Thoracic aorta (tissue), 2 donors: Measurements from ENCODE around the gene WDFY4. TPM values are rescaled to one million over a fixed set of nuclear protein-coding genes. Genes with fewer than 3 reads are reported as not detected.

ENCODE experiments used
- ATAC-seq: fragments of 150-250 bp; one replicate; pipeline ENCODE4 v1.8.0; 2017; ENCODE audit warnings: low read depth; ENCODE audit not compliant: insufficient number of reproducible peaks, low FRiP score
- DNase-seq: peaks from one replicate; pipeline ENCODE4 v3.0.0-alpha.2; 2020; ENCODE audit warnings: low spot score
- H3K27ac ChIP-seq, 2 donors: fragments of 200-600 bp; sonication (generic); 1 replicate in 1 of 2; 2 replicates in 1 of 2; pipeline ENCODE4 v1.5.1; 2016; ENCODE audit warnings: mild to moderate bottlenecking in 2 of 2, moderate library complexity in 2 of 2
- H3K27me3 ChIP-seq: fragments of 200-600 bp; sonication (generic); replicated peaks from 2 replicates; pipeline ENCODE4 v1.6.0; 2016; ENCODE audit warnings: mild to moderate bottlenecking; ENCODE audit not compliant: insufficient read depth
- H3K36me3 ChIP-seq: fragments of 200-600 bp; sonication (generic); one replicate; pipeline ENCODE4 v1.5.1; 2016
- H3K4me1 ChIP-seq, 2 donors: fragments of 200-600 bp; sonication (generic); 1 replicate in 1 of 2; 2 replicates in 1 of 2; pipeline versions ENCODE4 v1.5.1 to v1.6.0; 2016; ENCODE audit warnings: low read depth in 2 of 2, mild to moderate bottlenecking in 1 of 2; ENCODE audit not compliant: control insufficient read depth in 1 of 2
- H3K4me3 ChIP-seq: fragments of 200-600 bp; sonication (generic); 2 replicates; pipeline ENCODE4 v1.5.1; 2016; ENCODE audit warnings: mild to moderate bottlenecking
- H3K9me3 ChIP-seq: fragments of 200-600 bp; sonication (generic); 2 replicates; pipeline ENCODE4 v1.5.1; 2016
- total RNA-seq, 2 donors: library from RNA; depleted of rRNA; stranded (reverse); fragments of >200 nt; gene quantifications; one replicate each; pipeline versions ENCODE4 v1.1.0 to v1.2.3, GENCODE V29; 2016
- TF ChIP-seq, protein P1 (sequence below): fragments of 200-600 bp; sonication (generic); IDR thresholded peaks from one replicate; pipeline ENCODE4 v1.5.1; 2019; ENCODE audit warnings: antibody characterized with exemption

The WDFY4 gene
- total RNA-seq, 2 donors from 2014 or later: 10.0 to 14.9 TPM

DNA sequence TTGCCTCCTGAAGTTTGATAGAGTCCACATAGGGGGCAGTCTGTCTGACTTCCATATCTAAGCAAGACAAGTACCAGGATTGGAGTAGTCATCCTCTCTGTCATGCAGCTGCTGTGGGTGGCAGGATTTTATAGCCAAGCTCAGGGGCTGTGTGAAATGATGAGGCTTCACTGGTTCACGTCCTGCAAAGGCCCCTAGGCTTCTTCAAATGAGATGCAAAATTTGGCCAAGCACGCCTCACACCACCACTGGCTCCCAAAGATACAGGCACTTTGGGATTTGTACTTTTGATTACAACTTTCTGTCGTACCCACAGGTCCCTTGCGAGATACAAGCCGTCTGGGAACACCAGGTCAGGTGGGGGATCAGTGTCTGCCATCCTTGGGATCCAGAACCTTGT, 67.1 kb downstream of the WDFY4 start:
- no peaks in the 10 kb centered on the region for H3K27me3 ChIP-seq
- no peak overlapping the region for H3K4me3 ChIP-seq
- ATAC-seq: no peak
- no peak for DNase-seq
- H3K36me3 ChIP-seq: no peaks in the 10 kb centered on the region
- H3K27ac ChIP-seq: no peak overlapping the region
- H3K9me3 ChIP-seq: no peaks in the 10 kb centered on the region
- TF ChIP-seq, protein P1, sequence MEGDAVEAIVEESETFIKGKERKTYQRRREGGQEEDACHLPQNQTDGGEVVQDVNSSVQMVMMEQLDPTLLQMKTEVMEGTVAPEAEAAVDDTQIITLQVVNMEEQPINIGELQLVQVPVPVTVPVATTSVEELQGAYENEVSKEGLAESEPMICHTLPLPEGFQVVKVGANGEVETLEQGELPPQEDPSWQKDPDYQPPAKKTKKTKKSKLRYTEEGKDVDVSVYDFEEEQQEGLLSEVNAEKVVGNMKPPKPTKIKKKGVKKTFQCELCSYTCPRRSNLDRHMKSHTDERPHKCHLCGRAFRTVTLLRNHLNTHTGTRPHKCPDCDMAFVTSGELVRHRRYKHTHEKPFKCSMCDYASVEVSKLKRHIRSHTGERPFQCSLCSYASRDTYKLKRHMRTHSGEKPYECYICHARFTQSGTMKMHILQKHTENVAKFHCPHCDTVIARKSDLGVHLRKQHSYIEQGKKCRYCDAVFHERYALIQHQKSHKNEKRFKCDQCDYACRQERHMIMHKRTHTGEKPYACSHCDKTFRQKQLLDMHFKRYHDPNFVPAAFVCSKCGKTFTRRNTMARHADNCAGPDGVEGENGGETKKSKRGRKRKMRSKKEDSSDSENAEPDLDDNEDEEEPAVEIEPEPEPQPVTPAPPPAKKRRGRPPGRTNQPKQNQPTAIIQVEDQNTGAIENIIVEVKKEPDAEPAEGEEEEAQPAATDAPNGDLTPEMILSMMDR: no peak
- H3K4me1 ChIP-seq: no peaks in the 10 kb centered on the region

DNA sequence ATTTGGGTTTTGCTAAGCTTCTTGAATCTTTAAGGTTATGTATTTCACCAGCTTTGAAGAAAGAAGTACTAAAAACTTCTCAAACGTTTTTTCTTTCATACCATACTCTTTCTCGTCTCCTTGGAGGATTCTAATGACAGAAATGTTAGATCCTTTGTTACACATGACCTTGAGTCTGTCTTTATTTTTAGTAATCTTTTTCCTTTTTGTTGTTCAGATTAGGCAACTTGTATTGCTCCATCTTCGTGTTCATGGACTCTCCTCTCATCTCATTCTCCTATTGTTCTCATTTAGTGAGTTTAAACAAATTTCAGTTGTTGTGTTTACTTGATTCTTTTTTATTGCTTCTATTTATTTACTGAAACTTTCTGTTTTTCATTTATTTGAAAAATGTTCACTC, 73.7 kb downstream of the WDFY4 start:
- no peak for ATAC-seq

DNA sequence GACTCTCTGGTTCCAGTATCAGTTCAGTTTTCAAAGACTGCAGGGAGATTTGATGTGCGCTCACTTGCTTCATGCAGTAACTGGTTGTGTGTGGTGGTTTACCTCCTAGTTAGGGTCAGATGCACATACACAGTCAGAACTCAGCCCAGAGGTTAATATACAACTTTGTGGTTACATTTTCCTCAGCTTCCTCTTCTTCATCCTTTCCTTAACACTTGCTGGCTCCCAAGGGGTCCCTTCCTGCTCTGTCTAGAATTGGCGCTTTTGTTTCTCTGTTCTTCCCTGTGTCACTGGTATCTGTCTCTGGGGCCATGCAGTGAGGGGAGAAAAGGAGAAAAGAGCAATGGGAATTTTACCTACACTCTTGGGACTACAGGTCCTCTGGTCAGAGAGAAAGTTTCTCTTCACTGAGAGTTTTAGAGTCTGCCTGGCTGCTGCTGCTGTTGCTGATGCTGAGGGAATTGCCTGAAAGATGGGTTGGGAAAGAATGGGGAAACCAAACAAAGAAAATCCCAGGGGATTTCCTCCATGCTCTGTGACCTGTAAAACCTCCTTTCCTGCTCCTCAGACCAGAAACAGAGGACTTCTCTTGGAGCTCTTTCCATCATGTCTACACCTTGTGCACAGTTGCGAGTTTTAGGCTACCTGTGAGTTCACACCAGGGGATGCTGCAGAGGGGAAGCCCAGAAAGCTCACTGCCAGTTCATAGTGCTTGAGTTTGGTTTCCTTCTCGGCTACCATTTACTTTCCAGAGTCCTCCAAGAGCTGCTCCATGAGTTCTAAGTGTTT, 74.6 kb downstream of the WDFY4 start:
- H3K9me3 ChIP-seq: no peaks in the 10 kb centered on the region
- no peak overlapping the region for H3K27ac ChIP-seq
- DNase-seq (no peak), ATAC-seq (no peak)
- H3K36me3 ChIP-seq: no peaks in the 10 kb centered on the region
- H3K4me3 ChIP-seq: no peak overlapping the region
- peaks cover 0 to 7% of the 10 kb centered on the region in 2 donors for H3K4me1 ChIP-seq
- TF ChIP-seq, protein P1: no peak
- H3K27me3 ChIP-seq: no peaks in the 10 kb centered on the region

More for the DNA sequence above, 73.7 kb downstream of the WDFY4 start:
- Histone ChIP-seq H3K4me3 (no peak overlapping the region), H3K4me1 (peaks cover 0 to 7% of the 10 kb centered on the region in 2 donors), H3K27me3 (no peaks in the 10 kb centered on the region), H3K9me3 (no peaks in the 10 kb centered on the region), H3K27ac (no peak overlapping the region), H3K36me3 (no peaks in the 10 kb centered on the region)
- TF ChIP-seq, protein P1: no peak
- no peak for DNase-seq

DNA sequence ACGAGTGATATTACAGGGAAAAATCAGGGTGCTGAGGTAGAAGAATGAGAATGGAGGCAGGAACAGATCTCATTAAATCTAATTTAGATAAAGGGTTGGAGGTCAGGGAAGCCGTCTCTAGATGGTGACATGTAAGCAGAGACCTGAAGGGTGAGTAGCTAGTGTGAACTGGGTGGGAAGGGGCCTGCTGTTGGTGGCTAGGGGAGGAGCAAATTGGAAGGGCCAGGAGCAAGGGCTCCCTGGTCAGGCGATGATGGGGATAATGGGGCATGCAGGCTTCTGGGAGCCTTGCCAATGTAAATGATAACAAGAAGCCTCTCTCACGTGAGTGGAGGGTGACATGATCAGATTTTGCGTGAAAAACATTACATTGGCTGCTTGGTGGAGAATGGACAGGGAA, 76.3 kb downstream of the WDFY4 start:
- no peak for ATAC-seq
- no peaks in the 10 kb centered on the region for H3K36me3 ChIP-seq

More for the DNA sequence above, 76.3 kb downstream of the WDFY4 start:
- Histone ChIP-seq H3K4me1 (peaks cover 0 to 7% of the 10 kb centered on the region in 2 donors), H3K9me3 (no peaks in the 10 kb centered on the region), H3K27me3 (no peaks in the 10 kb centered on the region), H3K4me3 (no peak overlapping the region), H3K27ac (no peak overlapping the region)
- no peak for DNase-seq
- TF ChIP-seq, protein P1: no peak
